Left lung (tissue), 10 donors: ENCODE measurements around the gene FBLIM1. TPM values are rescaled to one million over a fixed set of nuclear protein-coding genes. Genes with fewer than 3 reads are reported as not detected.

Source experiments
- ATAC-seq: fragments of 200-7000 bp; cut with Tn5 transposase; one replicate; pipeline ENCODE4 v1.9.1; 2020; ENCODE audit warnings: moderate library complexity
- DNase-seq, 4 donors: peaks; one replicate each; pipeline ENCODE4 v3.0.0-alpha.2; 2013 to 2020
- H3K27ac ChIP-seq, 2 donors: fragments of 200-600 bp; sonication (generic) in 1 of 2; one replicate each; pipeline versions ENCODE4 v1.5.0 to v1.8.0; 2020 to 2021
- H3K27me3 ChIP-seq, 2 donors: fragments of 200-600 bp; sonication (generic) in 1 of 2; one replicate each; pipeline versions ENCODE4 v1.5.0 to v1.8.0; 2020 to 2021
- H3K36me3 ChIP-seq, 2 donors: fragments of 200-600 bp; sonication (generic) in 1 of 2; one replicate each; pipeline versions ENCODE4 v1.5.0 to v1.8.0; 2020 to 2021
- H3K4me1 ChIP-seq, 2 donors: fragments of 200-600 bp; one replicate each; pipeline ENCODE4 v1.8.0; 2021
- H3K4me3 ChIP-seq, 2 donors: fragments of 200-600 bp; sonication (generic) in 1 of 2; one replicate each; pipeline versions ENCODE4 v1.5.0 to v1.8.0; 2020 to 2021; ENCODE audit warnings: mild to moderate bottlenecking in 1 of 2
- H3K9me3 ChIP-seq, 2 donors: fragments of 200-600 bp; sonication (generic) in 1 of 2; one replicate each; pipeline versions ENCODE4 v1.5.0 to v1.8.0; 2020 to 2021
- intact Hi-C, 2 donors: fragments of 100-400 bp; cut with DNase I; formaldehyde crosslinking; loops; one replicate each; pipeline versions ENCODE4 v1.11.2 to v1.14.2; 2022
- polyA plus RNA-seq, 6 donors: library from polyadenylated mRNA; unstranded; fragments of 120-200 nt; gene quantifications; one replicate each; pipeline ENCODE4 v1.2.1, GENCODE V29; 2013; ENCODE audit not compliant: insufficient read length in 6 of 6
- total RNA-seq, 2 donors: library from RNA; stranded (reverse); fragmentation: NEBNext Ultra II Directional; extraction: Animal tissue kit (Norgen Biotek cat#: 25700); gene quantifications; one replicate each; pipeline ENCODE4 v1.2.1, GENCODE V29; 2021
- TF ChIP-seq, protein P1 (sequence below), 2 donors: fragments of 200-600 bp; sonication (generic) in 1 of 2; IDR thresholded peaks; one replicate each; pipeline versions ENCODE4 v1.5.0 to v1.8.0; 2021; ENCODE audit warnings: antibody characterized with exemption in 2 of 2
- donor health status: DM: no; HTN: yes; CAD: no.
- donor health status: DM: no; HTN: no; CAD: no.

FBLIM1 gene
- total and polyA plus RNA-seq, 8 donors = 52.3 to 90.0 (median 69.0) TPM

DNA sequence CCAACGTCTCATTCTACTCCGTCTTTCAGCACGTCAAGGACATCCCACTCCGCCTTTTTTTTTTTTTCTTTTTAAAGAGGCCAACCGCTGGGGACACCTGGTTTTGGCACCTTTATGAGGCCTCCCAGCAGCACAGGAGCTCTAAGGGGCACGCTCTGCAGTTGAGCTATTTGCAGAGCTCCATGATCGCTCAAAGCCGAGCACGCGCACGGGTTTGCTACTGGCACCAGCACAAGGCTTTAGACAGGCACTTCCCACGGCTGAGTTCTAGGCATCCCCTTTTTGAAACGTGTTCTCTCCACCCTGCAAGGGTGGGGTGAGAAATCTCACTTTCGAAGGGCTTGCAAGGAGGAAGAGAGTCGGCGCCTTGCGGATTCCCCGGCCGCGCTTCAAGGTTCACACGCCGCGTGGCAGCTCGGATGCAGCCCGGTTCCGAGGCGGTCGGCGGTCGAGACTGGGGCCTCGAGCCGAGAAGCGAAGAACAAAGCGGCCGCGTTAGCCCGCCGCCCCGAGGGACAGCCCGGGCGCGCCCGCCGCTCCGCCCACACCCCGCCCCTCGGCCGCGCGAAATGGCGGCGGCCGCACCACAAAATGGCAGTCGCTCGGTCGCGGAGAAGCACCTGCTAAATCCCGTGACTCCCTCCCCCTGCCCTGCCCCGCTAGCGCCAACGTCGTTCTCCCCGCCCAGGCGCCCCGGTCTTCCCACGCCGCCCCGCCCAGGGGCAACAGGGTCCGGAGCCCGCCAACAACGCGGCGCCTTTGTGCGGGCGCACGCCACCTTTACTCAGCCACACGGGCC, 76.0 kb downstream of the FBLIM1 start:
- Histone ChIP-seq H3K9me3 (no peaks in the 10 kb centered on the region), H3K27ac (peak overlapping the region; percentile 97 to 100), H3K27me3 (no peaks in the 10 kb centered on the region), H3K4me1 (peaks cover 11 to 41% of the 10 kb centered on the region in 2 donors), H3K36me3 (no peaks in the 10 kb centered on the region), H3K4me3 (peak overlapping the region; percentile 65 to 75)
- TF ChIP-seq, protein P1, sequence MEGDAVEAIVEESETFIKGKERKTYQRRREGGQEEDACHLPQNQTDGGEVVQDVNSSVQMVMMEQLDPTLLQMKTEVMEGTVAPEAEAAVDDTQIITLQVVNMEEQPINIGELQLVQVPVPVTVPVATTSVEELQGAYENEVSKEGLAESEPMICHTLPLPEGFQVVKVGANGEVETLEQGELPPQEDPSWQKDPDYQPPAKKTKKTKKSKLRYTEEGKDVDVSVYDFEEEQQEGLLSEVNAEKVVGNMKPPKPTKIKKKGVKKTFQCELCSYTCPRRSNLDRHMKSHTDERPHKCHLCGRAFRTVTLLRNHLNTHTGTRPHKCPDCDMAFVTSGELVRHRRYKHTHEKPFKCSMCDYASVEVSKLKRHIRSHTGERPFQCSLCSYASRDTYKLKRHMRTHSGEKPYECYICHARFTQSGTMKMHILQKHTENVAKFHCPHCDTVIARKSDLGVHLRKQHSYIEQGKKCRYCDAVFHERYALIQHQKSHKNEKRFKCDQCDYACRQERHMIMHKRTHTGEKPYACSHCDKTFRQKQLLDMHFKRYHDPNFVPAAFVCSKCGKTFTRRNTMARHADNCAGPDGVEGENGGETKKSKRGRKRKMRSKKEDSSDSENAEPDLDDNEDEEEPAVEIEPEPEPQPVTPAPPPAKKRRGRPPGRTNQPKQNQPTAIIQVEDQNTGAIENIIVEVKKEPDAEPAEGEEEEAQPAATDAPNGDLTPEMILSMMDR (IDR thresholded peaks at IDR 0.05) = no peak
- intact Hi-C loops = no loop called here
- peak; percentile 76 for ATAC-seq
- peak; percentile 90 to 97 (median 92) for DNase-seq

DNA sequence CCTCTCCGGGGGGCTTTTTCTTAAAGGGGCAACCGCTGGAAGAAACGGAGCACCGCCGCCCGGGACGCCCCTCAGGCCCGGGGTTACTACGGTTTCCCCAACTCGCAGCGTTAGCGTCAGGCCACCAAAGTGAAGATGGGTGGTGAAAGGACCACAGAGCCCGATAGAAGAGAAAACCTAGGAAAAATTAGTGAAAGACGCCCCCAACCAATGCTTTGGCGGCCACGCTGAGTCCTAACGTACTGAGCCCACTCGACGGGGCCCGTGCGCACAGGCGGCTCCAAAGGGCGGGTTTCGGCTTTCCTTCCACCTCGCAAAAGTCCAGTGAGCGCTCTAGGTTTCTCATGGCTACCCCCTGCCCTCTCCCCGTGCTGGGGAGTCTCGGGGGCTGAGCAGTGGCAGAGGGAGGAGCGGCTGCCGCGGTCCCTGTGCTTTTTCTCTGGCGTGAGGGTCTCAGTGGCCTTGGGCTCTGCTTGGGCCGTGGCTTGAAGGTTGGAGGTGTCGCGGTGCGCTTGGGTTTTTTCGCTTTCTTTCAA, 76.7 kb downstream of the FBLIM1 start:
- Histone ChIP-seq H3K9me3 (no peaks in the 10 kb centered on the region), H3K27ac (peak overlapping the region; percentile 97 to 100), H3K36me3 (no peaks in the 10 kb centered on the region), H3K4me1 (peaks cover 11 to 34% of the 10 kb centered on the region in 2 donors), H3K4me3 (peak overlapping the region; percentile 65 to 75), H3K27me3 (no peaks in the 10 kb centered on the region)
- TF ChIP-seq, protein P1 (IDR thresholded peaks at IDR 0.05) = no peak
- intact Hi-C loops = no loop called here
- DNase-seq (peak in 1 of 4 donors; percentile 67), ATAC-seq (peak; percentile 19)

DNA sequence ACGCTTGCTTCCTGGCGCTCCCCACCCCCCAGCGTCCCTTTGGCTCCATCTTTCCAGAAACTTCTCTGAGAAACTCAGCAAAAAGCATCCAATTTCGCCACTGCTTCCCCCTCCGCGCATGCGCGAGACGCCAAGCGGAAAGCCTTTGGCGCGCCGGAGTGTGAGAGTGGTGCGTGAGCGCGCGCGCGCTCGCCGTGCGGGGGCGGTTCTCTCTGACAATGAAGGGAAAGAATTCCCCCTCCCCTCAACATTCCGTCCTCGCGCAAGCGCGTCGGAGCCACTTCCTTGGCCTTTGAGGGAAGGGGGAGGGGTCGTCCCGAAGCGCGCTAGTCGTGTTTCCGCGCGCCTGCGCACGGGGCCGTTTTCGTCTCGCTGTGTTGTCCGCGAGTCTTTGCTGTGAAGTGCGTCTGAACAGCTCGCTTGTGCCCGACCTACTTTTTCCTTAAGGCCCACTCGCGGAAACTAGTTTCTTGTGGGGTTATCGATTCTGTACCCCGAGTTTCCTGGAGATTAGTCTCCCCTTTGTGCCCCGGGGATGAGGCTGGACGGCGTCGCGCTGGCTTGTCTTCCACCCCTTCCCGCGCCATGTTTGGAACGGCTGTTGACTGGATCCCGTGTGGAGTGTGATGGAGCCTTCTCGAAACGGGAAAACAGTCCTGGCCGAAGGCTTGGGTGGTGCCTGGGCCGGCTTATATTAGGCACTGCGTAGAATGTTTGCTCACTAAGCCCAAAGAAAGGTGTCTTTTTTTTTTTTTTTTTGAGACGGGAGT, 77.3 kb downstream of the FBLIM1 start:
- H3K27me3 ChIP-seq = no peaks in the 10 kb centered on the region
- H3K36me3 ChIP-seq = no peaks in the 10 kb centered on the region
- H3K27ac ChIP-seq = peak overlapping the region; percentile 97 to 100
- ATAC-seq = peak; percentile 82
- peaks cover 11 to 28% of the 10 kb centered on the region in 2 donors for H3K4me1 ChIP-seq
- DNase-seq = peak; percentile 99 to 100 (median 100)
- H3K4me3 ChIP-seq = peak overlapping the region; percentile 65 to 75
- intact Hi-C loops = no loop called here
- H3K9me3 ChIP-seq = no peaks in the 10 kb centered on the region
- TF ChIP-seq, protein P1 (IDR thresholded peaks at IDR 0.05) = peak in 1 of 2 donors; percentile 18

Other genes with a start within 250 kb of the FBLIM1 start
- 10 to 100 TPM in 1 of 2 donors, 1 to 10 TPM in 1; 9.8 to 12.0 TPM for gene CASP9, start 234.6 kb upstream of the FBLIM1 start, total RNA-seq
- gene CASP9, start 234.6 kb upstream of the FBLIM1 start, polyA plus RNA-seq = 10 to 100 TPM; 15.3 to 22.5 (median 19.6) TPM
- 10 to 100 TPM; 24.3 to 26.3 TPM for gene DNAJC16, start 231.9 kb upstream of the FBLIM1 start, total RNA-seq
- gene DNAJC16, start 231.9 kb upstream of the FBLIM1 start, polyA plus RNA-seq = 10 to 100 TPM; 15.9 to 21.3 (median 18.7) TPM
- gene AGMAT, start 173.7 kb upstream of the FBLIM1 start, total RNA-seq = 1 to 10 TPM in 1 of 2 donors, under 1 TPM in 1; 0.35 to 1.1 TPM
- gene AGMAT, start 173.7 kb upstream of the FBLIM1 start, polyA plus RNA-seq = 1 to 10 TPM in 1 of 6 donors, under 1 TPM in 5; 0.43 to 1.1 (median 0.72) TPM
- 10 to 100 TPM; 24.3 to 37.7 TPM for gene DDI2, start 141.3 kb upstream of the FBLIM1 start, total RNA-seq
- gene DDI2, start 141.3 kb upstream of the FBLIM1 start, polyA plus RNA-seq = 10 to 100 TPM; 20.4 to 26.1 (median 22.4) TPM
- 10 to 100 TPM; 72.9 to 86.8 TPM for gene PLEKHM2, start 74.5 kb upstream of the FBLIM1 start, total RNA-seq
- gene PLEKHM2, start 74.5 kb upstream of the FBLIM1 start, polyA plus RNA-seq = 10 to 100 TPM; 51.5 to 64.3 (median 57.3) TPM
- 1 to 10 TPM; 1.4 to 2.6 TPM for gene SLC25A34, start 22.5 kb upstream of the FBLIM1 start, total RNA-seq
- 1 to 10 TPM; 3.4 to 6.2 (median 4.4) TPM for gene SLC25A34, start 22.5 kb upstream of the FBLIM1 start, polyA plus RNA-seq
- gene TMEM82, start 16.3 kb upstream of the FBLIM1 start, total RNA-seq = not detected
- gene TMEM82, start 16.3 kb upstream of the FBLIM1 start, polyA plus RNA-seq = under 1 TPM in 2 of 6 donors, not detected in 4; 0.14 to 0.15 TPM
- 1 to 10 TPM; 1.2 TPM for gene UQCRHL, start 48.9 kb downstream of the FBLIM1 start, total RNA-seq
- 1 to 10 TPM; 2.1 to 3.2 (median 2.5) TPM for gene UQCRHL, start 48.9 kb downstream of the FBLIM1 start, polyA plus RNA-seq
- gene SPEN, start 88.9 kb downstream of the FBLIM1 start, total RNA-seq = 10 to 100 TPM; 37.2 to 54.1 TPM
- 10 to 100 TPM; 61.4 to 71.4 (median 64.6) TPM for gene SPEN, start 88.9 kb downstream of the FBLIM1 start, polyA plus RNA-seq
- gene ZBTB17, start 217.3 kb downstream of the FBLIM1 start, total RNA-seq = 10 to 100 TPM; 31.2 to 39.9 TPM
- gene ZBTB17, start 217.3 kb downstream of the FBLIM1 start, polyA plus RNA-seq = 10 to 100 TPM; 27.4 to 46.5 (median 33.1) TPM
- not detected for gene SRARP, start 245.4 kb downstream of the FBLIM1 start, total RNA-seq
- gene SRARP, start 245.4 kb downstream of the FBLIM1 start, polyA plus RNA-seq = under 1 TPM in 4 of 6 donors, not detected in 2; 0.08 to 0.20 (median 0.10) TPM